ENCODE data around the gene ADAMTS12.

- TF ChIP-seq, protein P1, sequence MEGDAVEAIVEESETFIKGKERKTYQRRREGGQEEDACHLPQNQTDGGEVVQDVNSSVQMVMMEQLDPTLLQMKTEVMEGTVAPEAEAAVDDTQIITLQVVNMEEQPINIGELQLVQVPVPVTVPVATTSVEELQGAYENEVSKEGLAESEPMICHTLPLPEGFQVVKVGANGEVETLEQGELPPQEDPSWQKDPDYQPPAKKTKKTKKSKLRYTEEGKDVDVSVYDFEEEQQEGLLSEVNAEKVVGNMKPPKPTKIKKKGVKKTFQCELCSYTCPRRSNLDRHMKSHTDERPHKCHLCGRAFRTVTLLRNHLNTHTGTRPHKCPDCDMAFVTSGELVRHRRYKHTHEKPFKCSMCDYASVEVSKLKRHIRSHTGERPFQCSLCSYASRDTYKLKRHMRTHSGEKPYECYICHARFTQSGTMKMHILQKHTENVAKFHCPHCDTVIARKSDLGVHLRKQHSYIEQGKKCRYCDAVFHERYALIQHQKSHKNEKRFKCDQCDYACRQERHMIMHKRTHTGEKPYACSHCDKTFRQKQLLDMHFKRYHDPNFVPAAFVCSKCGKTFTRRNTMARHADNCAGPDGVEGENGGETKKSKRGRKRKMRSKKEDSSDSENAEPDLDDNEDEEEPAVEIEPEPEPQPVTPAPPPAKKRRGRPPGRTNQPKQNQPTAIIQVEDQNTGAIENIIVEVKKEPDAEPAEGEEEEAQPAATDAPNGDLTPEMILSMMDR (IDR thresholded peaks at IDR 0.05 in 2 of 3, conservative IDR thresholded peaks at IDR 0.05 in 1 of 3; ENCODE audit: control insufficient read depth in 2 of 3, extremely low read depth in 1 of 3, insufficient read depth in 1 of 3, low read depth in 3 of 3, low read length in 3 of 3), result no peak
- no peak for TF ChIP-seq POLR2A (IDR thresholded peaks at IDR 0.05; ENCODE audit: low read depth, low read length)
- no peak for TF ChIP-seq HCFC1 (IDR thresholded peaks at IDR 0.05; ENCODE audit: low read length)
- TF ChIP-seq SP1 (IDR thresholded peaks at IDR 0.05; ENCODE audit: low read depth, low read length), result no peak
- TF ChIP-seq JUND (IDR thresholded peaks at IDR 0.05; ENCODE audit: low read depth, low read length), result no peak
- TF ChIP-seq ATF3 (IDR thresholded peaks at IDR 0.05; ENCODE audit: borderline replicate concordance, extremely low read depth, low read depth, low read length), result no peak
- no peak for TF ChIP-seq KDM1A (IDR thresholded peaks at IDR 0.05; ENCODE audit: borderline replicate concordance)
Measured at GRCh38 chr5:33489481-33490067, 402.2 kb downstream of the ADAMTS12 start.
